HG03565 (cell line): ENCODE results near the gene BHMT.
"Not testable (repeated sequence)": the region's sequence is repeated elsewhere in the genome, so short reads cannot be mapped to it uniquely, and the experiment has no call there.

ENCODE experiments used
- ATAC-seq: cut with Tn5 transposase; IDR thresholded peaks from one replicate; pipeline ENCODE4 v1.9.1; 2021; ENCODE audit warnings: mild to moderate bottlenecking, moderate library complexity; ENCODE audit not compliant: unreplicated experiment

Gene BHMT

DNA sequence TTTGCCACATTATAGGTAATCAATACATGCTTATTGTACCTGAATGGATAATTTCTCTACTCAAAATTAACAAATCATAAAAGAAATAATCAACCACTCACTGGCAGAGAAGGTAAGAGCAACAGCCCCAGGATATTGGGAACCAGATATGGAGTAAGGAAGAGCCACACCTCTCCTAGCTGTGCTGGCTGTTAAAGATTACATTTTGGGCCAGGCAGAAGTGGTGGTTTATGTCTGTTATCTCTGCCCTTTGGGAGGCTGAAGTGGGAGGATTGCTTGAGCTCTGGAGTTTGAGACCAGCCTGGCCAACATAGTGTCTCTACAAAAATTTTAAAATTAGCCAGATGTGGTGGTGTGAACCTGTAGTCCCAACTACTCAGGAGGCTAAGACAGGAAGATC is 56.4 kb downstream of the BHMT start:
- ATAC-seq = no peak

GRCh38 chr5:79170661-79171060 is 59.1 kb downstream of the BHMT start:
- ATAC-seq = no peak

- no peak for ATAC-seq
These were observed 60.1 kb downstream of the BHMT start for GRCh38 chr5:79171635-79172245.

GRCh38 chr5:79172269-79172668 is 60.7 kb downstream of the BHMT start:
- ATAC-seq = no peak

DNA sequence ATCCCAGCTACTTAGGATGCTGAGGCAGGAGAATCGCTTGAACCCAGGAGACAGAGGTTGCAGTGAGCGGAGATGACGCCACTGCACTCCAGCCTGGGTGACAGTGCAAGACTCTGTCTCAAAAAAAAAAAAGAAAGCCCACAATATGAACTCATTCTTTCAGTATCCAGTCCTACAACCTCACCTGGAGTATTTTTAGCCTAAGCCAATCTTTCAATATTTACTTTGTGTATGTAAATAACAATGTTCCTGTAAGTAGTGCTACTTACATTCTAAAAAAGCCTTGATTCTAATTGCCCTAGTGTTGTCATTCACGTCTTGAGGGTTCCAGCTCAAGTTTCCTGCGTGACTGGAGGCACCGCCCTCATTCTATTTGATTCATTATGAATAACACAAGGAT is 62.0 kb downstream of the BHMT start:
- ATAC-seq = no peak

GRCh38 chr5:79180449-79180848 is 68.8 kb downstream of the BHMT start:
- ATAC-seq = not testable (repeated sequence)

DNA sequence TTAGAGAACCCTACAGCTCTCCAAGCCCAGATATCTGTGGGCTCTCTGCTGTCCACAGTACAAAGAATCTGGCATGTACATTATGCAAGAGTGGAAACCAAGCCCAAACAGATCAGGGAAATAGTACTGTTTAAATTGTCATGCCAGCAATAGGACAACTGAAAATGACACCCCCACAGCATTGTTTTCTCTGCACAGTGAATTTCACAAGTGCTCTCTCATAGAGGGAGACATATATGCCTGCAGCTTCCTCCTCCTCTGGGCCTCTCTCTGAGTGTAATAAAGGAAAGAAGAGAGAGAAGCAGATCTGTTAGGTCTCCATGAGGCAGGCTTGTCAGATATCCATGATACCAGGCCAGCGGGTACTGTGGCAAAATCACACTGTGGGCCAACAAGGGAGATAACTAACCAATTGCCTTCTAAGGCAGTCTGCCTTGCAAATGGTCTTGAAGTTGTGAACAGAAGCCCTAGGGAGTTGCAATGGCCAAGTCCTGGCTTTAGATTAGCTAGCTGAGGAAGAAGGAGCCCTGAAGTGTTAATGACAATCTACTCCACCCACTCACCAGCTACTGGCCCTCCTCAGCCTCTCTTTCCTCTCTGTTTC is 69.9 kb downstream of the BHMT start:
- no peak for ATAC-seq
